ENCODE measurements around the gene IFITM1.

GRCh38 chr11:312092-312816 lies 1.6 kb upstream of the IFITM1 start:
- TF ChIP-seq CTCF (IDR thresholded peaks at IDR 0.05; ENCODE audit: insufficient read depth, low read depth, low read length) (no peak), EZH2 (IDR thresholded peaks at IDR 0.05; ENCODE audit: insufficient read depth, low read length) (no peak)
